Stimulated activated naive CD4-positive, alpha-beta T cell (primary cell): ENCODE measurements around the gene OR8D1.

Experiments used
- DNase-seq, 6 experiments: peaks; one replicate each; lab custom pipeline; 2025; lab: John Stamatoyannopoulos, UW

The OR8D1 gene

GRCh38 chr11:124313849-124314248 lies at the start of gene OR8D1:
TSS of gene OR8D1 (minus strand) at chr11:124313949. CDS start at chr11:124310766, 3,183 bp downstream.
- DNase-seq = no peak

- no peak for DNase-seq
Measured at GRCh38 chr11:124359566-124359965, 45.8 kb upstream of the OR8D1 start.

DNA sequence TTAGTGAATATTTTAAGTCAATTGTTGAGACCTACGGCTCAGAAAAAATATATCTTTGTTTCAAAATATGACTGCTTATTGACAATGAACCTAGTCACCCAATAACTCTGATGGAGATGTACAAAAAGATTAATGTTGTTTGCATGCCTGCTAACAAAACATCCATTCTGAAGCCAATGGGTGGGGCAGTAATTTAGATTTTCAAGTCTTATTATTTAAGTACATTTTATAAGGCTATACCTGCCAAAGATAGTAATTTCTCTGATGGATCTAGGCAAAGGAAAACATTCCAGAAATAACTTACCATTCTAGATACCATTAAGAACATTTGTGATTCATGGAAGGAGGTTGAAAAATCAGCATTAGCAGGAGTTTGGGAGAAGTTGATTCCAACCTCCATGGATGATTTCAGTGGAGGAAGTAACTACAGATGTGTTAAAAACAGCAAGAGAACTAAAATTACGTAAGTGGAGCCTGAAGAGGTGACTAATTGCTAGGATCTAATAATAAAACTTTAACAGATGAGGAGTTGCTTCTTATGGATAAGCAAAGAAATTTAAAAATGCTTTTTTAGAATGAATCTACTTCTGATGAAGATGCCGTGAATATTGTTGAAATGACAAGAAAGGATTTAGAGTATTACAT lies 32.7 kb upstream of the OR8D1 start:
- no peak for DNase-seq

- no peak for DNase-seq
Measured at GRCh38 chr11:124344346-124344745, 30.6 kb upstream of the OR8D1 start.

- no peak for DNase-seq
Measured at GRCh38 chr11:124340142-124340447, 26.3 kb upstream of the OR8D1 start.

- no peak for DNase-seq
Measured at GRCh38 chr11:124339396-124340141, 25.8 kb upstream of the OR8D1 start.

DNA sequence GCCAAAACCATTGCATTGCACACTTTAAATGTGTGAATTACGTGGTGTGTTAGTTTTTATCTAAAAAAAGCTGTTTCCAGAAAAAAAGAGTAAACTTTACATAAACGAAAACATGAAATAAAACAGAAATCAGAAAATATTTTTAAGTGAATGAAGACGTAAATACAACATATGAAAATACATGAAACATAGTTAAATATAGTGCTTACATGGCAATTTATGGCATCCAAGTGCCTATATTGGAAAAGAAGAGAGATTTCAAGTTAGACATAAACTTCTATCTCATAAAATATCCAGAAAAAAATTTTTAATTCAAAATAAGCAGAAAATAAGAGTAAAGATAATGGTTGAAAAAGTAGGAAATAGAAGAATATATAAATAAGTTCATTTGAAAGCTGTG lies 18.1 kb upstream of the OR8D1 start:
- DNase-seq = no peak

- DNase-seq = no peak
Measured at GRCh38 chr11:124329787-124330478, 16.2 kb upstream of the OR8D1 start.

- DNase-seq = no peak
Measured at GRCh38 chr11:124327775-124328174, 14.0 kb upstream of the OR8D1 start.

DNA sequence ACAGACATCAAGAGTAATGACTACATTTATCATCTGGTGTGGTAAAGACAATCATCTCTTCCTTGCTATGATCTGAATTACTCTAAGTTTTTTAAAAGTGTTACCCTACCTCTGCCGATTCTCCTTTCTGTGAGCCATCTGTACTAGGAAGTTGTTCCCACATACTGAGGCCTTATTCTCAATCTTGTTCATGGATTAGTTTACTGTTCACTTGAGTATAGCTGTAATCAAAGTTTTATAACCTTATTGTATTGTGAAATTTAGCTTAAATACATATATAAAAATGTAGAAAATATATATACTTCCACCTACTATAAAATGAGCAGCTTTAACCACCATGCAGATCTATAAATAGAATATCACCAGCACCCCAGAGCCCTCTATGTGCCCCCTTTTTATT lies 8.6 kb upstream of the OR8D1 start:
- DNase-seq = no peak

DNA sequence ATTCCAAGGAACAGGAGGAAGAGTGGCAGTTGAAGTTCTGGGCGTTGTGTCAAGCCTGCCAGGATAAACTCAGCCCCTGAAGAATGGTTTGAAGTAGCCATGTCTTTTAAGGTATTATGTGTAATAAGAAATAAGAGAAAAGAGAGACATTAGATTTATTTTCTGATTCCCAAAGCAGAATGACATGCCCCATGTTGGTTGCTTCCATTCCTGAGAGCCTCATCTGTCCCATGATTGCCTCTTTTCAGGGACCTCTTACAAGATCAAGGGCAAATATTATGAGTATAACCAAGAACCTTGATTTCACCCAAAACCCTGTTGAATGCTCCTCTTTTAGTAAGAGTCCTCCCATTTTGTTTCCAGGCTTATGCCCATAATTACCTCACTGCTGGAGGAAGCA lies 6.3 kb upstream of the OR8D1 start, which contains the start of gene OR8D2:
Gene OR8D2, minus strand, starts transcription at position 101 of the 400 bp plus-strand sequence. Its CDS starts 0 bp downstream, at position 101.
- no peak for DNase-seq

GRCh38 chr11:124315052-124315451 lies 1.3 kb upstream of the OR8D1 start:
- DNase-seq = no peak

- no peak for DNase-seq
Measured at GRCh38 chr11:124313131-124313530, 618 bp downstream of the OR8D1 start.

- DNase-seq = no peak
Measured at GRCh38 chr11:124311670-124312069, 2.1 kb downstream of the OR8D1 start.

DNA sequence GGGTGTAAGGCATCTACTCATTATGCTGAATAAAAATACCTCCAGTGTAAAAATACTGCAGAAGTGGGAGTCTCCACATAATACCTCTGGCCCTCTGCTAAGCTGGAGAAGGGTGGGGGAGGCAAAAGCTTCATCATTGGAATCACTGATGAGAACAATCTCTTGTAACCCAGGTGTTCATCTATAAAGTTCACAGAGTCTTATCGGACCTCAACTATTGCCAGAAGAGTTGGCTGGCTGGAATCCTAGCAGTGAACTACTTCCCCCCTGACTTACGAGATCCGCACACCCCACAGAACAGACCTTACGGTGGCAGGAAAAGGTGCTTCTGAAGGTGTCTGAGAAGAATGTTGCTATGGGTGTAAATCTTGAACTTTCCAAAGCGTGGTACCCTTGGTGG lies 2.5 kb downstream of the OR8D1 start:
- no peak for DNase-seq

GRCh38 chr11:124310721-124311120 lies 3.0 kb downstream of the OR8D1 start:
- DNase-seq = no peak

- no peak for DNase-seq
Measured at GRCh38 chr11:124307093-124307492, 6.7 kb downstream of the OR8D1 start.

- DNase-seq = no peak
Measured at GRCh38 chr11:124302347-124303125, 11.2 kb downstream of the OR8D1 start.

DNA sequence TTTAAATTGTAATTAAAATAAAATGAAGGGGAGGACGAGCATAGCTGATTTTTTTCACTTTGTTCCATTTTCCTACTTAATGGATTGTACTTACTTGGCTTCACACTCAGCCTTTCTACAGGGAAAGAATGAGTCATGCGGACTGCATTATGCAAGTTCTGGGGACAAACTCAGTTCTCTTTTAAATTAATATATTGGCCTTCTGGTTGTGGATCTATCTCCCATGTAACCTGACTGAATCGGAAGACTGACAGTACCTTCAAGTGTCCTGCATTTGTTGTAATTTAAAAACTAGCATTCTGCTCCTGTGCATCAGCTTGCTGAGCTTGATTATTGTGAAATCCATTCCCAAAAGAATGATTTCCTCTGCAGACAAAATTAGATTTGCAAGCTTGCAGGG lies 12.2 kb downstream of the OR8D1 start:
- DNase-seq = no peak

- DNase-seq = no peak
Measured at GRCh38 chr11:124297921-124298320, 15.8 kb downstream of the OR8D1 start.

DNA sequence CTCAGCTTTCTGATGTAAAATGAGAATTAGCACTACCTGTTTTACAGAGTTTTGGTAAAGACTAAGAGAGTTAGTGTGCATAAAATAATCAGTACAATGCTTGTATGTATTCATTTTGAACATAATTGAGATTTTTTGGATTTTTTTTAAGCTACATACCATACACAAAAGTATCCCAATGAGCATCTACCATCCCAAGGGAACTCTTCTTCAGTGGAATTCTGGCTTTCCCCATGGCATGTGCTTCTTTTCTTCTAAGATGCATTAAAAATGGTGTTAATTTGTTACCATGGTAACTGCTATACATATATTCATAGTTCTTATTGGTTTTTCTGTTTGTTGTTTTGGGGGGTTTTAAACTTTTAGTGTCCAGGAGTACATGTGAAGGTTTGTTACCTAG lies 17.7 kb downstream of the OR8D1 start:
- no peak for DNase-seq

- DNase-seq = no peak
Measured at GRCh38 chr11:124294687-124295086, 19.1 kb downstream of the OR8D1 start.
